Hepatocyte (in vitro differentiated cells): ENCODE results near the gene AGBL3. TPM values are rescaled to one million over a fixed set of nuclear protein-coding genes. Genes with fewer than 3 reads are reported as not detected.

ENCODE experiments used
- DNase-seq: peaks from one replicate; pipeline ENCODE4 v3.0.0-alpha.2; 2016; ENCODE audit warnings: low spot score
- H2AFZ ChIP-seq: fragments of 200-600 bp; sonication (generic); 2 replicates; pipeline ENCODE4 v1.6.0; 2016; ENCODE audit warnings: antibody characterized with exemption, mild to moderate bottlenecking
- H3K27ac ChIP-seq: fragments of 200-600 bp; sonication (generic); 2 replicates; pipeline ENCODE4 v1.5.1; 2016; ENCODE audit warnings: mild to moderate bottlenecking
- H3K27me3 ChIP-seq: fragments of 200-600 bp; sonication (generic); 2 replicates; pipeline ENCODE4 v1.6.1; 2016
- H3K36me3 ChIP-seq: fragments of 200-600 bp; sonication (generic); replicated peaks from 2 replicates; pipeline ENCODE4 v1.5.1; 2016; ENCODE audit warnings: low read depth; ENCODE audit not compliant: insufficient read depth
- H3K4me1 ChIP-seq: fragments of 200-600 bp; sonication (generic); 2 replicates; pipeline ENCODE4 v1.5.1; 2016; ENCODE audit warnings: mild to moderate bottlenecking, moderate library complexity; ENCODE audit not compliant: insufficient read depth
- H3K4me2 ChIP-seq: fragments of 200-600 bp; sonication (generic); 2 replicates; pipeline ENCODE4 v1.6.0; 2016
- H3K4me3 ChIP-seq: fragments of 200-600 bp; sonication (generic); 2 replicates; pipeline ENCODE4 v1.5.1; 2016; ENCODE audit warnings: mild to moderate bottlenecking
- H3K79me2 ChIP-seq: fragments of 200-600 bp; sonication (generic); 2 replicates; pipeline ENCODE4 v1.6.0; 2017; ENCODE audit warnings: mild to moderate bottlenecking
- H3K9me2 ChIP-seq: fragments of 200-600 bp; sonication (generic); replicated peaks from 2 replicates; pipeline ENCODE4 v1.6.0; 2017; ENCODE audit warnings: mild to moderate bottlenecking; ENCODE audit not compliant: insufficient read depth
- H3K9me3 ChIP-seq: fragments of 200-600 bp; sonication (generic); 2 replicates; pipeline ENCODE4 v1.5.1; 2016; ENCODE audit warnings: low read depth, mild to moderate bottlenecking
- H4K20me1 ChIP-seq: fragments of 200-600 bp; sonication (generic); 2 replicates; pipeline ENCODE4 v1.6.0; 2016; ENCODE audit warnings: mild to moderate bottlenecking; ENCODE audit not compliant: insufficient read depth, poor library complexity, severe bottlenecking
- EZH2 ChIP-seq: fragments of 200-600 bp; sonication (generic); IDR thresholded peaks from 2 replicates; pipeline ENCODE4 v1.6.1; 2016; ENCODE audit warnings: antibody characterized with exemption, mild to moderate bottlenecking, borderline replicate concordance
- EZH2phosphoT487 ChIP-seq: fragments of 200-600 bp; sonication (generic); IDR thresholded peaks from one replicate; pipeline ENCODE4 v1.6.1; 2018; ENCODE audit warnings: antibody characterized with exemption, mild to moderate bottlenecking, low read depth, moderate library complexity; ENCODE audit not compliant: unreplicated experiment, severe bottlenecking
- WGBS: methylation state at CpG from one replicate; pipeline ENCODE4 v1.1.6; 2016; ENCODE audit warnings: low lambda C conversion rate; ENCODE audit errors: missing lambda C conversion rate; 5-methylcytosine and 5-hydroxymethylcytosine counted together
- polyA plus RNA-seq: library from polyadenylated mRNA; unstranded; fragments of >200 nt; fragmentation: Nextera tagmentation; extraction: Ambion mirVana; gene quantifications from 2 replicates; pipeline ENCODE4 v1.2.1, GENCODE V29; 2016
- total RNA-seq: library from RNA; depleted of rRNA; stranded (reverse); fragments of >200 nt; gene quantifications from 2 replicates; pipeline ENCODE4 v1.2.3, GENCODE V29; 2014
- TF ChIP-seq, protein P1 (sequence below): fragments of 200-600 bp; sonication (generic); IDR thresholded peaks from 2 replicates; pipeline ENCODE4 v1.5.1; 2016; ENCODE audit warnings: antibody characterized with exemption, mild to moderate bottlenecking; ENCODE audit not compliant: poor library complexity

The AGBL3 gene
- total and polyA plus RNA-seq, 2 experiments from 2014 or later, result 2.3 to 6.4 TPM

- no peaks in the 10 kb centered on the region for H3K36me3 ChIP-seq
- no peak overlapping the region for H3K27ac ChIP-seq
- H4K20me1 ChIP-seq, result no peaks in the 10 kb centered on the region
- no peak overlapping the region for H3K4me3 ChIP-seq
- H3K4me1 ChIP-seq, result no peaks in the 10 kb centered on the region
- H3K79me2 ChIP-seq, result peaks cover 18% of the 10 kb centered on the region
- H3K27me3 ChIP-seq, result no peaks in the 10 kb centered on the region
- 93% methylated on average over 1 of the region's 1 CpG for WGBS
- no peak for DNase-seq
- no peak overlapping the region for H2AFZ ChIP-seq
- H3K9me2 ChIP-seq, result no peaks in the 10 kb centered on the region
- peaks cover 9% of the 10 kb centered on the region for H3K9me3 ChIP-seq
- TF ChIP-seq, protein P1, sequence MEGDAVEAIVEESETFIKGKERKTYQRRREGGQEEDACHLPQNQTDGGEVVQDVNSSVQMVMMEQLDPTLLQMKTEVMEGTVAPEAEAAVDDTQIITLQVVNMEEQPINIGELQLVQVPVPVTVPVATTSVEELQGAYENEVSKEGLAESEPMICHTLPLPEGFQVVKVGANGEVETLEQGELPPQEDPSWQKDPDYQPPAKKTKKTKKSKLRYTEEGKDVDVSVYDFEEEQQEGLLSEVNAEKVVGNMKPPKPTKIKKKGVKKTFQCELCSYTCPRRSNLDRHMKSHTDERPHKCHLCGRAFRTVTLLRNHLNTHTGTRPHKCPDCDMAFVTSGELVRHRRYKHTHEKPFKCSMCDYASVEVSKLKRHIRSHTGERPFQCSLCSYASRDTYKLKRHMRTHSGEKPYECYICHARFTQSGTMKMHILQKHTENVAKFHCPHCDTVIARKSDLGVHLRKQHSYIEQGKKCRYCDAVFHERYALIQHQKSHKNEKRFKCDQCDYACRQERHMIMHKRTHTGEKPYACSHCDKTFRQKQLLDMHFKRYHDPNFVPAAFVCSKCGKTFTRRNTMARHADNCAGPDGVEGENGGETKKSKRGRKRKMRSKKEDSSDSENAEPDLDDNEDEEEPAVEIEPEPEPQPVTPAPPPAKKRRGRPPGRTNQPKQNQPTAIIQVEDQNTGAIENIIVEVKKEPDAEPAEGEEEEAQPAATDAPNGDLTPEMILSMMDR, result no peak
- TF ChIP-seq EZH2 (no peak), EZH2phosphoT487 (no peak)
- no peak overlapping the region for H3K4me2 ChIP-seq
These were observed 166.1 kb downstream of the AGBL3 start for GRCh38 chr7:135152442-135152841.

DNA sequence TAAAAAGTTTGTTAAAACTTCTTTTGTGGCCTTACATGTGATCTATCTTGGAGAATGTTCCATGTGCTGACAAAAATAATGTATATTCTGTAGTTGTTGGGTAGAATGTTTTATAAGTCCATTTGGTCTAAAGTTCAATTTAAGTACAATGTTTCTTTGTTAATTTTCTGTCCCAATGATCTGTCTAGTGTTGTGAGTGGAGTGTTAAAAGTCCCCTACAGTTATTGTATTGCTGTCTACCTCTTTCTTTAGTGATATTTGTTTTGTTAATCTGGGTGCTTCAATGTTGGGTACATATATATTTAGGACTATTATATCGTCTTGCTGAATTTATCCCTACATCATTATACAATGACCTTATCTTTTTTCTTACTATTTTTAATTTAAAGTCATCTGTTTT, 168.4 kb downstream of the AGBL3 start:
- no peak overlapping the region for H3K27ac ChIP-seq
- no peaks in the 10 kb centered on the region for H3K36me3 ChIP-seq
- H3K4me2 ChIP-seq, result no peak overlapping the region
- TF ChIP-seq EZH2phosphoT487 (no peak), EZH2 (no peak)
- TF ChIP-seq, protein P1, result no peak
- H3K4me3 ChIP-seq, result no peak overlapping the region
- H4K20me1 ChIP-seq, result no peaks in the 10 kb centered on the region
- no peaks in the 10 kb centered on the region for H3K9me2 ChIP-seq
- 58% methylated on average over 1 of the region's 1 CpG for WGBS
- H3K9me3 ChIP-seq, result peaks cover 9% of the 10 kb centered on the region
- no peaks in the 10 kb centered on the region for H3K27me3 ChIP-seq
- H3K4me1 ChIP-seq, result no peaks in the 10 kb centered on the region
- DNase-seq, result no peak
- no peak overlapping the region for H2AFZ ChIP-seq
- peaks cover 15% of the 10 kb centered on the region for H3K79me2 ChIP-seq

GRCh38 chr7:135156290-135156689, 170.0 kb downstream of the AGBL3 start:
- Histone ChIP-seq H3K27ac (no peak overlapping the region), H3K4me2 (no peak overlapping the region), H3K27me3 (no peaks in the 10 kb centered on the region), H3K9me3 (peaks cover 9% of the 10 kb centered on the region), H2AFZ (no peak overlapping the region), H3K9me2 (no peaks in the 10 kb centered on the region), H3K36me3 (no peaks in the 10 kb centered on the region), H4K20me1 (no peaks in the 10 kb centered on the region), H3K79me2 (peaks cover 10% of the 10 kb centered on the region), H3K4me1 (peaks cover 10% of the 10 kb centered on the region), H3K4me3 (no peak overlapping the region)
- DNase-seq, result no peak
- WGBS, result 91% methylated on average over 1 of the region's 1 CpG
- TF ChIP-seq EZH2phosphoT487 (no peak), EZH2 (no peak)
- TF ChIP-seq, protein P1, result no peak
